Adrenal gland (tissue), 5 donors: ENCODE data around the gene KYAT1.

Experiments
- CTCF ChIP-seq, 6 experiments: fragments of 450-650 bp in 4 of 6; fragments of 200-600 bp in 2 of 6; sonication (generic) in 1 of 6; IDR thresholded peaks; 1 replicate in 5 of 6; 2 replicates in 1 of 6; pipeline versions ENCODE4 v1.5.1 to v1.8.0; 2016 to 2021; ENCODE audit warnings: antibody characterized with exemption in 6 of 6, mild to moderate bottlenecking in 2 of 6, moderate library complexity in 1 of 6
- POLR2A ChIP-seq, 2 donors: fragments of 450-650 bp; IDR thresholded peaks; one replicate each; pipeline ENCODE4 v1.6.1; 2017; ENCODE audit warnings: antibody characterized with exemption in 2 of 2, mild to moderate bottlenecking in 2 of 2, moderate library complexity in 1 of 2
- donor health status: DM: no; HTN: no; CAD: no.

- no peak for TF ChIP-seq CTCF (IDR thresholded peaks at IDR 0.05)
- no peak for TF ChIP-seq POLR2A (IDR thresholded peaks at IDR 0.05)
Observed at GRCh38 chr9:128916204-128916603, 34.5 kb upstream of the KYAT1 start.
